Loucy (cell line): ENCODE data around the gene JAK3.
"Not testable (repeated sequence)": the region's sequence is repeated elsewhere in the genome, so short reads cannot be mapped to it uniquely, and the experiment has no call there.

Experiments used
- CTCF ChIP-seq: fragments of 200-600 bp; sonication (generic); conservative IDR thresholded peaks from 2 replicates; pipeline ENCODE4 v1.5.1; 2014; ENCODE audit warnings: mild to moderate bottlenecking, antibody characterized with exemption, low read length
- EZH2phosphoT487 ChIP-seq: fragments of 200-600 bp; IDR thresholded peaks from 2 replicates; pipeline ENCODE4 v1.6.1; 2018; ENCODE audit warnings: antibody characterized with exemption, mild to moderate bottlenecking, moderate library complexity, borderline replicate concordance

GRCh38 chr19:17777840-17778239, 69.9 kb downstream of the JAK3 start:
- not testable (repeated sequence) for TF ChIP-seq CTCF, EZH2phosphoT487
